ENCODE measurements around the gene ELL.

- TF ChIP-seq JUN (IDR thresholded peaks at IDR 0.05; ENCODE audit: borderline replicate concordance, insufficient read depth, insufficient read length, low read depth) (no peak), POLR2AphosphoS5 (IDR thresholded peaks at IDR 0.05; ENCODE audit: insufficient read depth, low read depth, low read length) (no peak), EZH2 (IDR thresholded peaks at IDR 0.05; ENCODE audit: borderline replicate concordance, low read depth, low read length, severe bottlenecking) (no peak), MAX (IDR thresholded peaks at IDR 0.05; ENCODE audit: insufficient read depth, insufficient read length) (no peak), POLR2A (IDR thresholded peaks at IDR 0.05; ENCODE audit: low read depth, low read length) (no peak), MYC (IDR thresholded peaks at IDR 0.05; ENCODE audit: low read depth, low read length) (no peak)
- TF ChIP-seq, protein P1, sequence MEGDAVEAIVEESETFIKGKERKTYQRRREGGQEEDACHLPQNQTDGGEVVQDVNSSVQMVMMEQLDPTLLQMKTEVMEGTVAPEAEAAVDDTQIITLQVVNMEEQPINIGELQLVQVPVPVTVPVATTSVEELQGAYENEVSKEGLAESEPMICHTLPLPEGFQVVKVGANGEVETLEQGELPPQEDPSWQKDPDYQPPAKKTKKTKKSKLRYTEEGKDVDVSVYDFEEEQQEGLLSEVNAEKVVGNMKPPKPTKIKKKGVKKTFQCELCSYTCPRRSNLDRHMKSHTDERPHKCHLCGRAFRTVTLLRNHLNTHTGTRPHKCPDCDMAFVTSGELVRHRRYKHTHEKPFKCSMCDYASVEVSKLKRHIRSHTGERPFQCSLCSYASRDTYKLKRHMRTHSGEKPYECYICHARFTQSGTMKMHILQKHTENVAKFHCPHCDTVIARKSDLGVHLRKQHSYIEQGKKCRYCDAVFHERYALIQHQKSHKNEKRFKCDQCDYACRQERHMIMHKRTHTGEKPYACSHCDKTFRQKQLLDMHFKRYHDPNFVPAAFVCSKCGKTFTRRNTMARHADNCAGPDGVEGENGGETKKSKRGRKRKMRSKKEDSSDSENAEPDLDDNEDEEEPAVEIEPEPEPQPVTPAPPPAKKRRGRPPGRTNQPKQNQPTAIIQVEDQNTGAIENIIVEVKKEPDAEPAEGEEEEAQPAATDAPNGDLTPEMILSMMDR (IDR thresholded peaks at IDR 0.05; ENCODE audit: extremely low read depth in 1 of 2, insufficient read depth in 1 of 2, low read depth in 1 of 2, low read length in 2 of 2), result no peak
Observed at GRCh38 chr19:18396471-18397241, 125.2 kb downstream of the ELL start.
